HG03439 (cell line): ENCODE measurements around the gene ZFP69B.
"Not testable (repeated sequence)": the region's sequence is repeated elsewhere in the genome, so short reads cannot be mapped to it uniquely, and the experiment has no call there.

Experiments used
- ATAC-seq: cut with Tn5 transposase; IDR thresholded peaks from one replicate; pipeline ENCODE4 v1.9.1; 2021; ENCODE audit warnings: mild to moderate bottlenecking, moderate library complexity; ENCODE audit not compliant: unreplicated experiment

ZFP69B gene

DNA sequence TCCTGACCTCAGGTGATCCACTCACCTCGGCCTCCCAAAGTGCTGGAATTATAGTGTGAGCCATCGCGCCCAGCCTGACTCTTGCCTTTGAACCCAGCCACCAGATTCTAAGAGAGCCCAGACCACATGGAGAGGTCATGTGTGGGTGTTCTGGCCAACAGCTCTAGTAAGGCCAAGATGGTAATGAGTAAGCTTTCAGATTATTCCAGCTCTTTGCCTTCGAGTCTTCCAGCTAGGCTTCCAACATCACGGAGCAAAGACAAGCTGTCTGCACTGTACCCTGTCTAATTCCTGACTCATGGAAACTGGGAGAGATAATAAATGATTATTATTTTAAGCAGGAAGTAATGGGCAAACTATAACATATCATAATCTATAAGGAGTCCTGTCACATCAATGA, 14.8 kb upstream of the ZFP69B start:
- no peak for ATAC-seq

DNA sequence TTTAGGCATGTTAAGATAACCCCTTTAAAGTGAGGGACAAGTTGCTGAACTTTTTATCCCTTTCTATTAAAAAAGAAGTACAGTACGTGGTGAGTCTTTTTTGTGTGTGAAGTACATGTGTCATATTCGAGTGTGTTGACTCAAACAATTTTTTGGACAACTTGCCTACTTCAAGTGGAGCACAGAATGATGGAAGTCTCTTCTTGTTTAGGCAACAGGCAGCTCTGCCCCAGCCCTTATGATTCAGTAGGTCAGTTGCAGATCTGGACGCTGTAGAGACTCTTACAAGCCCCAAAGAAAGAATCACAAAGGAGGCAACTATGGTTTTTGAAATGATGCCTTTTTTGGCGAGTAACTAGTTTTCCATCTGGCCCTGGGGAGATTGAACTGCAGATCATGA, 14.4 kb upstream of the ZFP69B start:
- ATAC-seq = no peak

DNA sequence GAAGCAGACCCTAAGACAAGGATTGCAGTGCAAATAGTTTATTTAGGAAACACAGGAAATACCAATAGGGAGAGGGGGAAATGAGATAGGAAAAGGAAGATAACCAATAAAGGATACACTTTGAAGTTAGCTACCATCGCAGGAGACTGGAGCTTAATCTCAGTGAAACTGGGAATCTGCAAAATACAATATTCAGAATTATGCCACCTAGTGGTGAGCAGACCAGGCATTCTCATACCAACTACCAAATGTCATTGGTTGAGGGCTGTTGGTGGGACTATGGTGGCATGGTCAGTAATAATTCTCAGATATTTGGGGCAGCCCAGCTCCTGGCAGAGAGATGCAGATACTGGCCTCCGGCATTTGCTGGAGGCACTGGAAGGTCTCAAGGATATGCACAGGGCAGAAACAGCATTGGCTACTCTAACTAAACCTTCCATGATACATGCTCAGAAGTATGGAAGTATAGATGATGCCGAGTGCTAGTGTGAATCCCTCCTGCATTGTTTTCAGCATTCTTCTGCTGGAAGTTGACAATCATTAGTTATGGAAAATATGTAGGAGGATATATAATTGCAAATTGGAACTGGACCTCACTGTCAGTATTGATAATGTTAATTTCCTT, 11.8 kb upstream of the ZFP69B start:
- no peak for ATAC-seq

DNA sequence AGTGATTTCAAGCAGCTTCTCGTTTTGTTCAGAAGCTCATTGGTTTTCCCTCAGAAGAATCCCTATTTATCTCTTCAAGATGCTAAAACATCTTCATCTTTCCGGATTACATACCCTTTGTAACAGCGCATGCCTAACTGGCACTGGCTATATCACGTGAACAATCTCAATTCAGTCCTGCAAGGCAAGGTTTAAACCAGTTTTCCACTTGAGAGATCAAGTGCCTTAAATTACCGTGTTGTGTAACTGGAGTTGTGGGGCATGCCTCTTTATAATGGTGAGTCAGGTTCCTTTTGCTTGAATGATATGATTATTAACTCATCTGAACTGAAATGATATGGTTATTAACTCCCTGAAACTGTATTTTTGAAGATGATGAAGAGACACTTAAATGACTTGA, 11.0 kb upstream of the ZFP69B start:
- ATAC-seq = no peak

DNA sequence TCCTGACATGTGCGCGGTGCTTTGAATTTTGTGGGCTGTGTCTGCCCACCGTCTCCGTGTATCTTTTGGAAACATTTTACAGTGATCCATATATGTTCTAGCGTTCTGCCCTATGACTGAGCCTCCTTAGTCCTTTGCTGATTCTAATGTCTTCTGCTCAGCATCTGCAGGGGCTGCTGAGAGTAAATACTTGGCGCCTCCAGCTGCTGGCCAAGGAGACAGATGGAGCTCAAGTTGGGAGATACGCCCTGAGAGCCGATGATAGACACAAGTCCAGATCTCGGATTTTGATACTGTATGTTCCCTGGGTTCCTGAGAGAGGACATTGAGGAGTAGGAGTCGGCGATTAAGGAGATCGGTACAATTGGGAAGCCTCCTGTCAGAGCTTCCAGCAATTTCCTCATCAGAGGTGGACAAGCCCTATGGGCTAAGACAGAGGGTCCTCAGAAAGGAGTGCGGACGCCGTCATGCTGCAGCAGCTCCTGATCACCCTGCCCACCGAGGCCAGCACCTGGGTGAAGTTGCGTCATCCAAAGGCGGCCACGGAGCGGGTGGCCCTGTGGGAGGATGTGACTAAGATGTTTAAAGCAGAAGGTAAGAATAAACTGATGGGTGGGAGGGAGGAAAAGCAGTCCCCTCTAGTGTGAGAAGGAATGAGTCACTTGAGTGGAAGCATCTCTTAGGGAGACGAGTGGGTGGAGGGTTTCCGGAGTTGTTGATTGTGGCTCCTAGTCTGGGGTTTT, 390 bp downstream of the ZFP69B start:
- peak; percentile 40 for ATAC-seq

DNA sequence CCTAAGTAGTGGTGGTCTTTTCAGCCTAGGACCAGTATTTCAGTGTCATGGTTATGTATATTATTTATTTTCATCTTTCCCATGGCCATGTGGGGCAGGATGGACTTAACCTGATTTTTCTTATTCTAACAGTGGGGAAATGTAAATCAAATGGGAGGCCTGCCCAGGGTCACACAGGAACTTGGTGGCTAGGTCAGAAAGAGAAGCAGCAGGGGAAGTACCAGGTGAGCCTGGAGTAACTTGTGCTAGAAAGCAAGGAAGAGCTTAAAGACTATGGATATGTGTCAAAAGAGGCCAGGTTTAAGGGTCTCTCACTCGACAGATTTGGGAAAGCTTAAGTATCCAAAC, 936 bp downstream of the ZFP69B start:
- peak; percentile 27 for ATAC-seq

DNA sequence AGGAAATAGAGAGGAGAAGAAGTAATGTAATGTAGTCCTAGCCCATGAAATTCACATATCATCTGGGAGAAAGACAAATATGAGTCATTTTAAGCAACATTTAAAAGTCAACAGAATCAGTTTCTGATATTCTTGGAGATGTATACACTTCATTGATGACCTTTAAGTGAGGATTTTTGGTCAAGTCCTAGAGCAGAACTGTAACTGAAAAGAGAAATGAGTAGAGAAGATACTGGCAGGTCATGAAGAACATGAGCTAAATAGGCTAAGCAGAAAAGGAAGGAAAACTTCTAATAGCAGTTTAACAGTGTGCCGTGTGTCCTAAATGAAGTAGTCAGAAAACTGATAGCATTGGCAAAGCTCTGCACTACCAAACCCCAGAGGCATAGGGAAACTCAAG, 4.6 kb downstream of the ZFP69B start:
- ATAC-seq = no peak

DNA sequence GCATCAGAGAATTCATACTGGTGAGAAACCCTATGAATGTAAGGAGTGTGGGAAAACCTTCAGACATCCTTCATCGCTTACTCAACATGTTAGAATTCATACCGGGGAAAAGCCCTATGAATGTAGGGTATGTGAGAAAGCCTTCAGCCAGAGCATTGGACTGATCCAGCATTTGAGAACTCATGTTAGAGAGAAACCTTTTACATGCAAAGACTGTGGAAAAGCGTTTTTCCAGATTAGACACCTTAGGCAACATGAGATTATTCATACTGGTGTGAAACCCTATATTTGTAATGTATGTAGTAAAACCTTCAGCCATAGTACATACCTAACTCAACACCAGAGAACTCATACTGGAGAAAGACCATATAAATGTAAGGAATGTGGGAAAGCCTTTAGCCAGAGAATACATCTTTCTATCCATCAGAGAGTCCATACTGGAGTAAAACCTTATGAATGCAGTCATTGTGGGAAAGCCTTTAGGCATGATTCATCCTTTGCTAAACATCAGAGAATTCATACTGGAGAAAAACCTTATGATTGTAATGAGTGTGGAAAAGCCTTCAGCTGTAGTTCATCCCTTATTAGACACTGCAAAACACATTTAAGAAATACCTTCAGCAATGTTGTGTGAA, 12.8 kb downstream of the ZFP69B start:
- ATAC-seq = no peak

DNA sequence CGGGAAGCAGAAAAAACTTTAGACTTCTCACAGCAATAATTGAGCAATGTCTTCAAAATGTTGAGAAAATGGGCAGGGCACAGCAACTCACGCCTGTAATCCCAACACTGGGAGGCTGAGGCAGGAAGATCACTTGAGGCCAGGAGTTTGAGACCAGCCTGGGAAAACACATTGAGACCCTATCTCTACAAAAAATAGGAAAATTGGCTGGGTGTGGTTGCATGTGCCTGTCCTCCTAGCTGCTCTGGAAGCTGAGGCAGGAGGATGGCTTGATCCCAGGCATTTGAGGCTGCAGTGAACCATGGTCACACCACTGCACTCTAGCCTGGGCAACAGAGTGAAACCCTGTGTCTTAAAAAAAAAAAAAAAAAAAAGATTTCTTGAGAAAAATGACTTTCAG, 19.1 kb downstream of the ZFP69B start:
- no peak for ATAC-seq

DNA sequence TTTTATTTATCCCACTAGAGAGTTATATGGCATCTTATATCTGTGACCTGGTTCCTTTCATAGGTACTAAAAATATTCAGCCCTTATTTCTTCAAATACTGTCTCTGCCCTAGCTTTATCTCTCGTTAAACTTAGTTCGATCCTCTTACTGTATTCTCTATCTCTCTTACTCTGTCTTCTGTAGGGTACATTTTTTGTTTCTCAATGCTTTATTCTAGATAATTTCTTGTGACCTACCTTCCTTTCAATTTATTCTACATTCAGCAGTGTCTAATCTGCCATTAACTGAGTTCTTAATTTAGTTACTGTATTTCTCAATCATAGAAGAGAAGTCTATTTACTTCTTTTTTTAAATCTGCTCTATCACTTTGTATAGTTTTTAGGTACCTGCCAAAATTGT, 25.0 kb downstream of the ZFP69B start:
- no peak for ATAC-seq

DNA sequence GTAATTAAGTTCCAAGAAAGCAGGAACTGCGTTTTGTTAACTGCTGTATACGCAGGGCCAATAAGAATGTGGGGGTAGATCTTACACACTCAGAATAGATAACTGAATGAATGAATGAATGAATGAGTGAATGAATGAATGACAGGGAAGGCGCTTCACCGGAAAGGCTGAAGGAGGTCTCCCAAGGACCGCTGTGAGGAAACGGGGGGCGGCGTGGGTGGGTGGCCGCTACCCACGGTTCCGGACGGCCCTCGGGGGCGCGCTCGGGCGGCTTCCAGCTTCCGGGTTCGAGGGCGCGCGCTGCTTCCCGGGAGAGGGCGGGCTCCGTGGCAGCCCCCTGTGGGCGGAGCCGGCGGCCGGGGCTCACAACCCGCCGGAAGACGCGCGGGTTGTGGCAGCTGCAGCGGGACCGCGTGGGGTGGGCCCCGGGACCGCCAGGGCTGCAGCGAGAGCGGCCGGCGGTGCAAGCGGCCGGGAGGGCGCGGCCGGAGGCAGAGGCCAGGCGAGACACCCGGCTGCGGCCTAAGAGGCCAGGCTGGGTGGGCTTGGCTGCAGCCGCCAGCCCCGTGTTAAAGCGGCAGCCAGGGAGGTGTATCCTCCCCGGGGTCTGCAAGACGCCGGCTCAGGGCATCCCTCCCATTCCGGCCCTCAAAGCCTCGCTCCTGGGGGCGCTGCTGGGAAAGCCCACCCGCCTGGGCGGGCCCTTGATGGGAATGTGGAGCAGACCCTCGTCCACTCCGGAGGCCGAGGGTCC, 26.8 kb downstream of the ZFP69B start, which contains the start of gene ZFP69:
TSS of gene ZFP69 (plus strand) at position 367 of the 754 bp plus-strand sequence. CDS start 2,072 bp downstream, outside the sequence.
- ATAC-seq = peak; percentile 77

DNA sequence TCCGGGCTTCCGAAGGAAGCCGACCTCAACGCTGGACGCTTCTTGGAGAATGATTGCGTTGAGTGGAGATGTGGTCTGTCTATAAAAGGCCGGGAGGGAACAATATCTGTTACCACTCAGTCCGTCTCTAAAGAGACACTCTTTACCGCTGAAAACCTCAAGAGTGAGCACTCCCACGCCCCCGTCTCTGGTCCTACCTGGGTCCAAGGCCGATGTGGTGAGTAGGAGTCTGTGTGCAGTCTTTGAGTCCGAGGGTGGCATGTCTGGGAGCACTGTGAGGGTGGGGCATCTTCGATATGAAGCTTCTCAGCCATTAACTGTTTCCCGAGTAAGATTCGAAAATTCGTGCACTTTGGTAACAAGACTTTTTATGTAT, 27.4 kb downstream of the ZFP69B start:
- ATAC-seq = peak; percentile 33

DNA sequence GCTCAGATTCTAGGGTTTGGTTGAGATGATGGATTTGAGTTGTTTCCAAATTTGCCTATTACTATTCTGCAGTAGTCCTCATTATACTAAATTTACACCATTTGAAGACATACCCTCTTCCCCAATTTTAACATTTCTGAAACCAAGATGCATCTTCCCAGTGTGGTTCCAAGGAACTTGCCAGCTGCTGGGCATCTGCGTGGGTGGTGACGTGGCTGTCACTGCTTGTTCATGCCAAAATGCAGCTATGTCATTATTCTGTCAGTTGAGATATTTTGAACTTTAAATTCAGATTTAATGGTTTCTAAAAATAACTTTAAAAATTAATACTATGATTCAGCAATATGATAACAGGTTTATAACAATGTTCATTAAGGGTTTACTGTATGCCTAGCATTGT, 28.0 kb downstream of the ZFP69B start:
- ATAC-seq = no peak

DNA sequence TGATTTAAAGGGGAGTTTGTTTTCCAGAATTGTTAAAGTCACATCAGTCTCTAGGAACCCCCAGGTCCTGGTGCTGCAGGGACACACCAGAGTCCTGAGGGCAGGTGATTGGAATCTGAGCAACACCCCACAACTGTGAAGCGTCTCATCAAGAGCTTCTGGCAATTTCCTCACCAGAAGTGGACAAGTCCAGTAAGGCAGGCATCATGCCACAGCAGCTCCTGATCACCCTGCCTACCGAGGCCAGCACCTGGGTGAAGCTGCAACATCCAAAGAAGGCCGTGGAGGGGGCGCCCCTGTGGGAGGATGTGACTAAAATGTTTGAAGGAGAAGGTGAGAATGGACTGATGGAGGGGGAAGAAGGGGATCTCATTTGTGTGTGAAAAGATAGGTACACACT, 28.9 kb downstream of the ZFP69B start:
- no peak for ATAC-seq

DNA sequence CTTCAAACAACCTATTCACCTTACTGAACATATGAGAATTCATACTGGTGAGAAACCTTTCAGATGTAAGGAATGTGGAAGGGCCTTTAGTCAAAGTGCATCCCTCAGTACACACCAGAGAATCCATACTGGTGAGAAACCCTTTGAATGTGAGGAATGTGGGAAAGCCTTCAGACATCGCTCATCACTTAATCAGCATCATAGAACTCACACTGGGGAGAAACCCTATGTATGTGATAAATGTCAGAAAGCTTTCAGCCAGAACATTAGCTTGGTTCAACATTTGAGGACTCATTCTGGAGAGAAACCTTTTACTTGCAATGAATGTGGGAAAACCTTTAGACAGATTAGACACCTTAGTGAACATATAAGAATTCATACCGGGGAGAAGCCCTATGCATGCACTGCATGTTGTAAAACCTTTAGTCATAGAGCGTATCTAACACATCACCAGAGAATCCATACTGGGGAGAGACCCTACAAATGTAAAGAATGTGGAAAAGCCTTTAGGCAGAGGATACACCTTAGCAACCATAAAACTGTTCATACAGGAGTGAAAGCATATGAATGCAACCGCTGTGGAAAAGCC, 45.1 kb downstream of the ZFP69B start:
- no peak for ATAC-seq

DNA sequence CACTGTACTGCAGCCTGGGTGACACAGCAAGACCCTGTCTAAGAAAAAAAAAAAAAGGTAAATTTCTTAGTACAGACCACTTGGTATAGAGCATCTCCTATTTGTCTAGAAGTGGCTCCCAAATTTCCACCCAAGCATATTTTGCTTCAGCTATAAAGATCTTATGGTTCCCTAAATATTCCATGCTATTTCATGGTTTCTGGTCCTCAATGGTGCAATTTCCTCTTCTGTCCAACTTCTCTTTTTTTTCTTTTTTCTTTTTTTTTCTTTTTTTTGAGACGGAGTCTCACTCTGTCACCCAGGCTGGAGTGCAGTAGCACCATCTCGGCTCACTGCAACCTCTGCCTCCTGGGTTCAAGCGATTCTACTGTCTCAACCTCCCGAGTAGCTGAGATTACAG, 52.4 kb downstream of the ZFP69B start:
- not testable (repeated sequence) for ATAC-seq

DNA sequence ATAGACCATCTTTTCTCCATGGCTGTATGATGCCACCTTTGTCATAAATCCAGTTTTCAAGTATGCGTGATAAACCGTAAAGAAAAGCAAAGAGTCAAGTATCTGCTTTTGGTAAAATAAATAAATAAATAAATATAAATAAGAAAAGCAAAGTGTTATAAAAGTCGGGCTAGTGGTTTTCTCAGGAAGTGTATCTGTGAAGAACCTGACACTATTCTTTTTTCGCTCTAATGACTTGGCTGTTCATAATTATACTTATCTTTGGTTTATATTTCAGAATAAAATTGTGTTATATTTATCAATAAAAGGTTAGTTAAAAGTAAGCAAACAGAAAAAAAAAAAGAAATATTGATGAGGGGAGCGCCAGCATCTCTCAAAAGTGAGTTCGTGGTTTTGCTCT, 57.7 kb downstream of the ZFP69B start:
- no peak for ATAC-seq

DNA sequence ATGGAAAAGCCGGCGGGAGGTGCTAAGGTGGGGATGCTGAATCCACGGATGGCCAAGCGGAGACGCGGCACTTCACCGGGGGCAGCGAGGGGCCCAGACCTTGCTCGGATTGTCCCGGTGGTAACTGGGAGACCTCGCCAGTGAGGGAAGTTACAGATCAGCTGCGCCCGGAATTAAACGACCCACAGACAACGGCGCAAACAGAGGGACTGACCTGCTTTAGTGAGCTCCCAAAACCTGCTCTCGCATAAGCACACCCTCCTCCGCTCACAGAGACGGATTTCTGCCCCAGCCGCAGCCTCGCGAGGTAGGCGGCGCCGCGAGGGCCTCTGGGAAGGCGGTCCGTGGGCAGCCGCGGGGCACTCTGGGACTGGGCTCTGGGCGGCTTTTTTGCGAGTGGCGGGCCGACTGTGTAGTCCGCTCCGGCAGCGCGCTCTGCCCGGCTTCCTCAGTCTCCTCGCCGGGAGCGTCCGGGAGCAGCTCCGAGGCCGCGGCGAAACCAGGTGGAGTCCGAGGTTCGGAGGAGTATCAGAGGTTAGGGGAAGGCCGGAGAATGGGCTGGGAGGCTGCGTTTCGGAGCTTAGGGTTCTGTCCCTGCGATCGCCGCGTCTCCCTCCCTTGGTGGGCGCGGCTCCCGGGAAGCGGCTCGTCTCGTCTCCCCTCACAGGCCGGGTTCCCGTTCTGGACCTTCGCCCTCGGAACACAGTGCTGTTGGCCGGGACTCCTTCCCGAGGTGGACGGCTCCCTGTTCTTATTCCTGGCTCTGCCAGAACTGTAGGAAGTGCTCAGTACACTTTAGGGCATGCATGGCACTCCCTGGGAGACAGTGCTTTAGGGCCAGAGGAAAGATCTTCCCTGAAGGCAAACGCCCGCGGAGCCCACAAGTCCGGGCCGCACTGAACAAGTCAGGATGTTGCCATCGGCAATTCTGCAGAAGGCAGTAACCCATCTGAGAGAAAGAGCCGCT, 58.4 kb downstream of the ZFP69B start, which contains the start of gene EXO5:
TSS of gene EXO5 (plus strand) at position 393 of the 967 bp plus-strand sequence. CDS start 5,778 bp downstream, outside the sequence.
- peak; percentile 75 for ATAC-seq
